SK-N-SH treated with all-trans-retinoic acid at 6 μM for 48 hours (cell line): ENCODE measurements around the gene CARD10.

Experiments
- CSDC2 ChIP-seq: fragments of 250-450 bp; sonication (Bioruptor Pico); IDR thresholded peaks from 2 replicates; pipeline ENCODE4 v1.5.0; 2020; ENCODE audit warnings: mild to moderate bottlenecking, moderate library complexity
- ISL1 ChIP-seq: fragments of 250-450 bp; sonication (Bioruptor Pico); IDR thresholded peaks from 2 replicates; pipeline ENCODE4 v2.1.2; 2022; ENCODE audit warnings: mild to moderate bottlenecking, moderate library complexity
- RARB ChIP-seq: fragments of 250-450 bp; sonication (Bioruptor Pico); IDR thresholded peaks from 2 replicates; pipeline ENCODE4 v1.8.0; 2021; ENCODE audit warnings: mild to moderate bottlenecking, moderate library complexity
- ZC3H10 ChIP-seq: fragments of 250-450 bp; sonication (Bioruptor Pico); IDR thresholded peaks from 2 replicates; pipeline ENCODE4 v1.5.1; 2021; ENCODE audit warnings: mild to moderate bottlenecking, moderate library complexity
- ZFP3 ChIP-seq: fragments of 250-450 bp; sonication (Bioruptor Pico); IDR thresholded peaks from 2 replicates; pipeline ENCODE4 v1.5.0; 2020; ENCODE audit warnings: mild to moderate bottlenecking, moderate library complexity
- ZNF565 ChIP-seq: fragments of 450-650 bp; formaldehyde crosslinking; conservative IDR thresholded peaks from 2 replicates; pipeline ENCODE4 v1.5.0; 2020; ENCODE audit warnings: low read depth, mild to moderate bottlenecking, moderate library complexity
- ZNF70 ChIP-seq: fragments of 450-650 bp; formaldehyde crosslinking; IDR thresholded peaks from 2 replicates; pipeline ENCODE4 v1.5.0; 2020; ENCODE audit warnings: mild to moderate bottlenecking, moderate library complexity
- TF ChIP-seq, protein P1 (sequence below): fragments of 250-450 bp; sonication (Bioruptor Pico); IDR thresholded peaks from 2 replicates; pipeline ENCODE4 v1.5.1; 2021; ENCODE audit warnings: mild to moderate bottlenecking, moderate library complexity
- TF ChIP-seq, protein P2 (sequence below): fragments of 250-450 bp; sonication (Bioruptor Pico); IDR thresholded peaks from 2 replicates; pipeline ENCODE4 v1.8.0; 2020; ENCODE audit warnings: mild to moderate bottlenecking, moderate library complexity, borderline replicate concordance
- TF ChIP-seq, protein P3 (sequence below): fragments of 250-450 bp; sonication (Bioruptor Pico); IDR thresholded peaks from 2 replicates; pipeline ENCODE4 v1.5.0; 2020; ENCODE audit warnings: mild to moderate bottlenecking, moderate library complexity

GRCh38 chr22:37472418-37473006, 46.7 kb downstream of the CARD10 start:
- TF ChIP-seq, protein P1, sequence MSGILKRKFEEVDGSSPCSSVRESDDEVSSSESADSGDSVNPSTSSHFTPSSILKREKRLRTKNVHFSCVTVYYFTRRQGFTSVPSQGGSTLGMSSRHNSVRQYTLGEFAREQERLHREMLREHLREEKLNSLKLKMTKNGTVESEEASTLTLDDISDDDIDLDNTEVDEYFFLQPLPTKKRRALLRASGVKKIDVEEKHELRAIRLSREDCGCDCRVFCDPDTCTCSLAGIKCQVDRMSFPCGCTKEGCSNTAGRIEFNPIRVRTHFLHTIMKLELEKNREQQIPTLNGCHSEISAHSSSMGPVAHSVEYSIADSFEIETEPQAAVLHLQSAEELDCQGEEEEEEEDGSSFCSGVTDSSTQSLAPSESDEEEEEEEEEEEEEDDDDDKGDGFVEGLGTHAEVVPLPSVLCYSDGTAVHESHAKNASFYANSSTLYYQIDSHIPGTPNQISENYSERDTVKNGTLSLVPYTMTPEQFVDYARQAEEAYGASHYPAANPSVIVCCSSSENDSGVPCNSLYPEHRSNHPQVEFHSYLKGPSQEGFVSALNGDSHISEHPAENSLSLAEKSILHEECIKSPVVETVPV (CRISPR knock-in tag), result no peak
- TF ChIP-seq ZC3H10, result no peak
- TF ChIP-seq, protein P2, sequence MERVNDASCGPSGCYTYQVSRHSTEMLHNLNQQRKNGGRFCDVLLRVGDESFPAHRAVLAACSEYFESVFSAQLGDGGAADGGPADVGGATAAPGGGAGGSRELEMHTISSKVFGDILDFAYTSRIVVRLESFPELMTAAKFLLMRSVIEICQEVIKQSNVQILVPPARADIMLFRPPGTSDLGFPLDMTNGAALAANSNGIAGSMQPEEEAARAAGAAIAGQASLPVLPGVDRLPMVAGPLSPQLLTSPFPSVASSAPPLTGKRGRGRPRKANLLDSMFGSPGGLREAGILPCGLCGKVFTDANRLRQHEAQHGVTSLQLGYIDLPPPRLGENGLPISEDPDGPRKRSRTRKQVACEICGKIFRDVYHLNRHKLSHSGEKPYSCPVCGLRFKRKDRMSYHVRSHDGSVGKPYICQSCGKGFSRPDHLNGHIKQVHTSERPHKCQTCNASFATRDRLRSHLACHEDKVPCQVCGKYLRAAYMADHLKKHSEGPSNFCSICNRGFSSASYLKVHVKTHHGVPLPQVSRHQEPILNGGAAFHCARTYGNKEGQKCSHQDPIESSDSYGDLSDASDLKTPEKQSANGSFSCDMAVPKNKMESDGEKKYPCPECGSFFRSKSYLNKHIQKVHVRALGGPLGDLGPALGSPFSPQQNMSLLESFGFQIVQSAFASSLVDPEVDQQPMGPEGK (CRISPR knock-in tag), result no peak
- TF ChIP-seq RARB (CRISPR knock-in tag), result no peak
- TF ChIP-seq ZFP3 (CRISPR knock-in tag), result no peak
- TF ChIP-seq ISL1, result no peak
- no peak for TF ChIP-seq ZNF565
- no peak for TF ChIP-seq CSDC2 (CRISPR knock-in tag)
- TF ChIP-seq ZNF70, result no peak
- TF ChIP-seq, protein P3, sequence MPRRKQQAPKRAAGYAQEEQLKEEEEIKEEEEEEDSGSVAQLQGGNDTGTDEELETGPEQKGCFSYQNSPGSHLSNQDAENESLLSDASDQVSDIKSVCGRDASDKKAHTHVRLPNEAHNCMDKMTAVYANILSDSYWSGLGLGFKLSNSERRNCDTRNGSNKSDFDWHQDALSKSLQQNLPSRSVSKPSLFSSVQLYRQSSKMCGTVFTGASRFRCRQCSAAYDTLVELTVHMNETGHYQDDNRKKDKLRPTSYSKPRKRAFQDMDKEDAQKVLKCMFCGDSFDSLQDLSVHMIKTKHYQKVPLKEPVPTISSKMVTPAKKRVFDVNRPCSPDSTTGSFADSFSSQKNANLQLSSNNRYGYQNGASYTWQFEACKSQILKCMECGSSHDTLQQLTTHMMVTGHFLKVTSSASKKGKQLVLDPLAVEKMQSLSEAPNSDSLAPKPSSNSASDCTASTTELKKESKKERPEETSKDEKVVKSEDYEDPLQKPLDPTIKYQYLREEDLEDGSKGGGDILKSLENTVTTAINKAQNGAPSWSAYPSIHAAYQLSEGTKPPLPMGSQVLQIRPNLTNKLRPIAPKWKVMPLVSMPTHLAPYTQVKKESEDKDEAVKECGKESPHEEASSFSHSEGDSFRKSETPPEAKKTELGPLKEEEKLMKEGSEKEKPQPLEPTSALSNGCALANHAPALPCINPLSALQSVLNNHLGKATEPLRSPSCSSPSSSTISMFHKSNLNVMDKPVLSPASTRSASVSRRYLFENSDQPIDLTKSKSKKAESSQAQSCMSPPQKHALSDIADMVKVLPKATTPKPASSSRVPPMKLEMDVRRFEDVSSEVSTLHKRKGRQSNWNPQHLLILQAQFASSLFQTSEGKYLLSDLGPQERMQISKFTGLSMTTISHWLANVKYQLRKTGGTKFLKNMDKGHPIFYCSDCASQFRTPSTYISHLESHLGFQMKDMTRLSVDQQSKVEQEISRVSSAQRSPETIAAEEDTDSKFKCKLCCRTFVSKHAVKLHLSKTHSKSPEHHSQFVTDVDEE (CRISPR knock-in tag), result no peak
